SK-N-SH (cell line): Measurements from ENCODE around the gene INSM2.

Source experiments
- CHD2 ChIP-seq: fragments of 150-350 bp; IDR thresholded peaks from 2 replicates; pipeline ENCODE4 v1.6.1; 2018; ENCODE audit warnings: low read length; ENCODE audit not compliant: partially characterized antibody
- CTCF ChIP-seq: fragments of 200-600 bp; sonication (generic); IDR thresholded peaks from 2 replicates; pipeline ENCODE4 v1.6.1; 2017; ENCODE audit warnings: antibody characterized with exemption, mild to moderate bottlenecking, moderate library complexity
- RXRA ChIP-seq: IDR thresholded peaks from 2 replicates; pipeline ENCODE4 v1.4.0; 2012; ENCODE audit warnings: low read depth, mild to moderate bottlenecking, borderline replicate concordance
- USF2 ChIP-seq: fragments of 150-350 bp; IDR thresholded peaks from 2 replicates; pipeline ENCODE4 v1.6.1; 2017; ENCODE audit warnings: antibody characterized with exemption, low read length, low read depth, borderline replicate concordance
- ZBTB33 ChIP-seq: IDR thresholded peaks from 2 replicates; pipeline ENCODE4 v1.4.0; 2012; ENCODE audit warnings: low read depth, borderline replicate concordance

GRCh38 chr14:35543006-35543405 lies 9.0 kb downstream of the INSM2 start:
- no peak for TF ChIP-seq CTCF
- no peak for TF ChIP-seq USF2
- TF ChIP-seq CHD2, result no peak
- TF ChIP-seq ZBTB33, result no peak
- TF ChIP-seq RXRA, result no peak
